H1 (cell line): ENCODE results near the gene SPDEF. TPM values are rescaled to one million over a fixed set of nuclear protein-coding genes. Genes with fewer than 3 reads are reported as not detected.

Source experiments
- POLR2AphosphoS5 ChIP-seq: IDR thresholded peaks from 2 replicates; pipeline ENCODE4 v1.6.1; 2011; ENCODE audit warnings: low read depth, low read length
- polyA plus RNA-seq, 7 experiments: library from polyadenylated mRNA; depleted of rRNA in 3 of 7; stranded (reverse) in 5 of 7; unstranded in 2 of 7; fragments of >200 nt in 5 of 7; fragments of 200-250 nt in 2 of 7; gene quantifications; 1 replicate in 5 of 7; 2 replicates in 1 of 7; 4 replicates in 1 of 7; pipeline versions ENCODE4 v1.2.1 to v1.2.3, GENCODE V29; 2011 to 2013; ENCODE audit warnings: missing spikeins in 2 of 7, mixed read lengths in 2 of 7
- total RNA-seq: library from RNA; stranded (reverse); fragmentation: NEBNext Ultra II Directional; extraction: Animal tissue kit (Norgen Biotek cat#: 25700); gene quantifications from 2 replicates; pipeline ENCODE4 v1.2.1, GENCODE V29; 2021

The SPDEF gene
- total and polyA plus RNA-seq, 2 of the 8 experiments (the other 6 are each of a cell fraction or from before 2014, with no cell fraction given) = 0.15 to 0.30 TPM

DNA sequence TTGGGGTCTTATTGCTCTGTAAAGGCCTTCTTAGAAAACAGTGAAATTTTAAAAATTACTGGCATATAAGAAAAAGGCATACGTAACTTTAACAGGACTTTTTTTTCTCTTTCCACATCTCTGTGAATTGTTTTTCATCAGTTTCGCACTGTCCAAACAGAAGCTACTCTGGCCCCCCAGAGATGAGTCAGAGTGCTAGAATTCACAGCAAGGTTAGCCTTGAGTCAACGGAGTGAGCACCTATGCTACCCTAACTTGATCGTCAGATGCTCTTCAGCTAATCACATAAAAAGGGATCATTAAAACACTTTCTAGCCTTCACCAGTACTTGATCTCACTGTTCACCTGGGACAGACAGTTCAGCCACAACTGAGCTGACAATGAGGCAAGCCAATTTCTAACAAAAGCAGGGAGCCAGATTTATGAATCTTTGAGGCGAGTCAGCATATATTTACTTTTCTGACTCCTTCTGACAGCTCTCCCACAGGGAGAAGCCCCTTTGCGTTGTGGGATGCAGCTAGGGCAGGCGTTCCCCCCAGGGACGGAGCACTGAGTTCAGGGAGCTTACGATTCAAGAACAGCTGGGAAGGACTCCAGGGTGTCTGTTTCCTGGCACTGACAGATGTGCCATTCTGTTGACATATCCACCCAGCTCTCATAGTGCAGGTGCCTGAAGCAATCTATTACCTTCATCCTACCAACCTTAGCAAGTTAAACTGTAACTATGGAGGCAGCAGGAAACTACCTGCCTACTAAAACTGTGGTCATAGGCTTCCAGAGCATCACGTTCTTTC, 46.4 kb upstream of the SPDEF start (continued):
- TF ChIP-seq POLR2AphosphoS5 = no peak
